HepG2 (cell line): Measurements from ENCODE around the gene SND1.

Experiments
- TCF12 ChIP-seq, 2 experiments: fragments of 450-650 bp in 1 of 2; sonication (generic) in 1 of 2; formaldehyde crosslinking in 1 of 2; IDR thresholded peaks; 2 replicates each; pipeline versions ENCODE4 v1.6.1 to v1.8.0; 2017 to 2022; ENCODE audit warnings: antibody characterized with exemption in 1 of 2, mild to moderate bottlenecking in 1 of 2, missing genetic modification reagents in 1 of 2, moderate library complexity in 1 of 2
- TF ChIP-seq, protein P1 (sequence below): sonication (generic); formaldehyde crosslinking; IDR thresholded peaks from 2 replicates; pipeline ENCODE4 v1.8.1; 2022; ENCODE audit warnings: mild to moderate bottlenecking, missing genetic modification reagents

- TF ChIP-seq, protein P1, sequence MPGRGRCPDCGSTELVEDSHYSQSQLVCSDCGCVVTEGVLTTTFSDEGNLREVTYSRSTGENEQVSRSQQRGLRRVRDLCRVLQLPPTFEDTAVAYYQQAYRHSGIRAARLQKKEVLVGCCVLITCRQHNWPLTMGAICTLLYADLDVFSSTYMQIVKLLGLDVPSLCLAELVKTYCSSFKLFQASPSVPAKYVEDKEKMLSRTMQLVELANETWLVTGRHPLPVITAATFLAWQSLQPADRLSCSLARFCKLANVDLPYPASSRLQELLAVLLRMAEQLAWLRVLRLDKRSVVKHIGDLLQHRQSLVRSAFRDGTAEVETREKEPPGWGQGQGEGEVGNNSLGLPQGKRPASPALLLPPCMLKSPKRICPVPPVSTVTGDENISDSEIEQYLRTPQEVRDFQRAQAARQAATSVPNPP (CRISPR knock-in tag), result no peak
- TF ChIP-seq TCF12 (IDR thresholded peaks at IDR 0.05) (no peak), TCF12 (CRISPR knock-in tag; IDR thresholded peaks at IDR 0.05) (no peak)
Observed at GRCh38 chr7:128069373-128070364, 417.7 kb downstream of the SND1 start.
